ENCODE data around the gene ADAMTS15.

DNA sequence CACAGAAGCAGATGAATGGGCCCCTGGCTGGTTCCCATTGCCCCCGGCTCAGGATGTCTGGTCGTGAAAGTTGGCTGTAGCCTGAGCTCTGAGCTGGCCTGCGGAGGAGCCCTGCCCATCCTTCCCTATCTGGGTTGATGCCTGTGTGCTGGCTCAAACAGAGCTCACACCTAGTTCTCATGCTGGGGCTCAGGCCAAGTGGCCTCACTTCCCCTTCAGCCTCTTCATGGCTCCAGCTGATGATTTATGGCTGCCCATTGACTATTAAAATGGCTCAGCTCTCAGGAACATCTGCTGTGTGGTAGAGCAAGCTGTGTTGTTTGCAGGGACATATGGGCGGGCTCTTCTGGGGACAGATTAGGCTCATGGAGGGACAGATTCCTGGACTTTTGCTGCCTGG, 64.7 kb downstream of the ADAMTS15 start:
- TF ChIP-seq, protein P1, sequence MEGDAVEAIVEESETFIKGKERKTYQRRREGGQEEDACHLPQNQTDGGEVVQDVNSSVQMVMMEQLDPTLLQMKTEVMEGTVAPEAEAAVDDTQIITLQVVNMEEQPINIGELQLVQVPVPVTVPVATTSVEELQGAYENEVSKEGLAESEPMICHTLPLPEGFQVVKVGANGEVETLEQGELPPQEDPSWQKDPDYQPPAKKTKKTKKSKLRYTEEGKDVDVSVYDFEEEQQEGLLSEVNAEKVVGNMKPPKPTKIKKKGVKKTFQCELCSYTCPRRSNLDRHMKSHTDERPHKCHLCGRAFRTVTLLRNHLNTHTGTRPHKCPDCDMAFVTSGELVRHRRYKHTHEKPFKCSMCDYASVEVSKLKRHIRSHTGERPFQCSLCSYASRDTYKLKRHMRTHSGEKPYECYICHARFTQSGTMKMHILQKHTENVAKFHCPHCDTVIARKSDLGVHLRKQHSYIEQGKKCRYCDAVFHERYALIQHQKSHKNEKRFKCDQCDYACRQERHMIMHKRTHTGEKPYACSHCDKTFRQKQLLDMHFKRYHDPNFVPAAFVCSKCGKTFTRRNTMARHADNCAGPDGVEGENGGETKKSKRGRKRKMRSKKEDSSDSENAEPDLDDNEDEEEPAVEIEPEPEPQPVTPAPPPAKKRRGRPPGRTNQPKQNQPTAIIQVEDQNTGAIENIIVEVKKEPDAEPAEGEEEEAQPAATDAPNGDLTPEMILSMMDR (conservative IDR thresholded peaks at IDR 0.05; ENCODE audit: low read depth, low read length): no peak
- TF ChIP-seq MAFK (IDR thresholded peaks at IDR 0.05; ENCODE audit: low read depth, low read length): no peak
- TF ChIP-seq RCOR1 (IDR thresholded peaks at IDR 0.05; ENCODE audit: insufficient replicate concordance, low read length): no peak
- TF ChIP-seq, protein P2, sequence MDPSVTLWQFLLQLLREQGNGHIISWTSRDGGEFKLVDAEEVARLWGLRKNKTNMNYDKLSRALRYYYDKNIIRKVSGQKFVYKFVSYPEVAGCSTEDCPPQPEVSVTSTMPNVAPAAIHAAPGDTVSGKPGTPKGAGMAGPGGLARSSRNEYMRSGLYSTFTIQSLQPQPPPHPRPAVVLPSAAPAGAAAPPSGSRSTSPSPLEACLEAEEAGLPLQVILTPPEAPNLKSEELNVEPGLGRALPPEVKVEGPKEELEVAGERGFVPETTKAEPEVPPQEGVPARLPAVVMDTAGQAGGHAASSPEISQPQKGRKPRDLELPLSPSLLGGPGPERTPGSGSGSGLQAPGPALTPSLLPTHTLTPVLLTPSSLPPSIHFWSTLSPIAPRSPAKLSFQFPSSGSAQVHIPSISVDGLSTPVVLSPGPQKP (IDR thresholded peaks at IDR 0.05; ENCODE audit: borderline replicate concordance, low read depth, low read length): no peak
- TF ChIP-seq MAZ (IDR thresholded peaks at IDR 0.05; ENCODE audit: borderline replicate concordance, low read depth, low read length): no peak
- no peak for TF ChIP-seq POLR2A (IDR thresholded peaks at IDR 0.05; ENCODE audit: low read depth, low read length)

Measured in IMR-90 (cell line).